GM12801 (cell line): ENCODE measurements around the gene MACROD2.

ENCODE experiments used
- TF ChIP-seq, protein P1 (sequence below): IDR thresholded peaks from one replicate; pipeline ENCODE4 v1.5.1; 2011; ENCODE audit warnings: control low read depth; ENCODE audit not compliant: insufficient read length; ENCODE audit errors: extremely low read depth

The MACROD2 gene

DNA sequence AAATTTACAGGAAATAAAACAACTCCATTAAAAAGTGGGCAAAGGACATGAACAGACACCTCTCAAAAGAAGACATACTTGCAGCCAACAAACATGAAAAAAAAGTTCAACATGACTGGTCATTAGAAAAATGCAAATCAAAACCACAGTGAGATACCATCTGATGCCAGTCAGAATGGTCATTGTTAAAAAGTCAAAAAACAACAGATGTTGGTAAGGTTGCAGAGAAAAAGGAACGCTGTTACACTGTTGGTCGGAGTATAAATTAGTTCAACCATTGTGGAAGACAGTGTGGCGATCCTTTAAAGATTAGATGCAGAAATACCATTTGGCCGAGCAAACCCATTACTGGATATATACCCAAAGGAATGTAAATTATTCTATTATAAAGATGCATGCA, 1200.1 kb downstream of the MACROD2 start:
- TF ChIP-seq, protein P1, sequence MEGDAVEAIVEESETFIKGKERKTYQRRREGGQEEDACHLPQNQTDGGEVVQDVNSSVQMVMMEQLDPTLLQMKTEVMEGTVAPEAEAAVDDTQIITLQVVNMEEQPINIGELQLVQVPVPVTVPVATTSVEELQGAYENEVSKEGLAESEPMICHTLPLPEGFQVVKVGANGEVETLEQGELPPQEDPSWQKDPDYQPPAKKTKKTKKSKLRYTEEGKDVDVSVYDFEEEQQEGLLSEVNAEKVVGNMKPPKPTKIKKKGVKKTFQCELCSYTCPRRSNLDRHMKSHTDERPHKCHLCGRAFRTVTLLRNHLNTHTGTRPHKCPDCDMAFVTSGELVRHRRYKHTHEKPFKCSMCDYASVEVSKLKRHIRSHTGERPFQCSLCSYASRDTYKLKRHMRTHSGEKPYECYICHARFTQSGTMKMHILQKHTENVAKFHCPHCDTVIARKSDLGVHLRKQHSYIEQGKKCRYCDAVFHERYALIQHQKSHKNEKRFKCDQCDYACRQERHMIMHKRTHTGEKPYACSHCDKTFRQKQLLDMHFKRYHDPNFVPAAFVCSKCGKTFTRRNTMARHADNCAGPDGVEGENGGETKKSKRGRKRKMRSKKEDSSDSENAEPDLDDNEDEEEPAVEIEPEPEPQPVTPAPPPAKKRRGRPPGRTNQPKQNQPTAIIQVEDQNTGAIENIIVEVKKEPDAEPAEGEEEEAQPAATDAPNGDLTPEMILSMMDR = no peak

- TF ChIP-seq, protein P1 = no peak
Measured at GRCh38 chr20:15196547-15197255, 1201.4 kb downstream of the MACROD2 start.

- TF ChIP-seq, protein P1 = no peak
Measured at GRCh38 chr20:15199698-15200097, 1204.4 kb downstream of the MACROD2 start.

- TF ChIP-seq, protein P1 = no peak
Measured at GRCh38 chr20:15200147-15200565, 1204.8 kb downstream of the MACROD2 start.

DNA sequence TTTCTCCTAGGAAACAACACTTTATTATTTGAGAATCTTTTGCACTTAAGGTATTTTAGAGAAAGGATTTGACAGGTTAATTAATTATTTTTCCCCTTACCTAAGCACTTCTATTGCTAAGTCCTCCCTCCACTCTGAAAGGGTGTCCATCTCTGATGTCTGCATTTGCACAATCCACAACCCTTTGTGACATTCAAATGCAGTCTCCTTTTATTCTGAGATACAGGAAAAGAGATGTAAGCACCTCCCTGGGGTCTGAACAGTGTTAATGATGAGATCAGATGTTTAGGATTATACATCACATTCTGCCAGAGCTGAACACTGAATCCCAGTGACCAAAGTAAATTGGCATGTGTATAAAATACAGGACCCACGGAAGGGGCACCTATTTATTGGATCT, 1206.3 kb downstream of the MACROD2 start:
- TF ChIP-seq, protein P1 = no peak

- TF ChIP-seq, protein P1 = no peak
Measured at GRCh38 chr20:15204234-15204633, 1208.9 kb downstream of the MACROD2 start.

DNA sequence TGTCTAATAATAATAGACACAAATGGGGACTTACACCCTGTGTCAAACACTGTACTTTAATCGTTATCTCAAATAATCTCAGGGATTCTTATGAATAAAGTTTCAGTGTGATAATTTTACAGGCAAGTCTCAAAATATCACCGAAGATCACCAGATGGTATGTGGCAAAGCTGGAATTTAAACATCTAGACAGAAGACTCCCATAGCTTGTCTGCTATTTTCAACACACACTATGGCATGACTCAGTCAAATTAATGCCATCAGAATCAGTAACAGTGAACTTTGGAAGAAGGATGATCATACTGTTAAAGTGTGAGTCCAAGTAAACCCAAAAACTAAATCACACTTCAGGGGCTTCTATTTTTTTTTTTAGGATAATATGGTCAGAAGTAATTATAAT, 1209.7 kb downstream of the MACROD2 start:
- TF ChIP-seq, protein P1 = no peak

DNA sequence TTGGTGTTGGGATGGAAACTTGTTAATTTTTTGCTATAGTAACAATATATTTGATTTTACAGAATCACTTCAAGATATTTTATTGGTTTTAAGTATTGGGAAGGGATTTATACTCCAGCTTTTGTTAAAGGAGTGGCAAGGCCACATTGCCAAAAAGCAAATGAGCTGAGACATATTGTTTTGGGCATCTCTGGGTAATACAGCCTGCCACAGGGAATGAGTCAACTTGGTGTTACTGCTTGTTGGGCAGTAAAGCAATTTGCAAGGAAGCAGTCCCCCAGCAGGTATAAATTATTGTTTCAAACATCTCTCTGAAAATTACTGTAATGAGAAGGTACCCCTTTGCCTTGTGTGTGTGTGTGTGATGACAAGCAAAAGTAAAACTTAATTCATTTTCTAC, 1210.4 kb downstream of the MACROD2 start:
- TF ChIP-seq, protein P1 = no peak
